Karpas-422 (cell line): ENCODE data around the gene SPDYE18. TPM values are rescaled to one million over a fixed set of nuclear protein-coding genes. Genes with fewer than 3 reads are reported as not detected.
"Not testable (repeated sequence)": the region's sequence is repeated elsewhere in the genome, so short reads cannot be mapped to it uniquely, and the experiment has no call there.

Experiments
- DNase-seq: peaks from one replicate; pipeline ENCODE4 v3.0.0-alpha.2; 2015
- H2AFZ ChIP-seq: fragments of 200-600 bp; sonication (generic); 2 replicates; pipeline ENCODE4 v1.6.1; 2014; ENCODE audit warnings: antibody characterized with exemption, low read length, mixed read lengths
- H3K27ac ChIP-seq: fragments of 200-600 bp; sonication (generic); 2 replicates; pipeline ENCODE4 v1.5.1; 2014; ENCODE audit warnings: mild to moderate bottlenecking, low read length, moderate library complexity
- H3K27me3 ChIP-seq: fragments of 200-600 bp; sonication (generic); 2 replicates; pipeline ENCODE4 v1.6.1; 2014; ENCODE audit warnings: low read length, mixed read lengths
- H3K36me3 ChIP-seq: fragments of 200-600 bp; sonication (generic); 2 replicates; pipeline ENCODE4 v1.6.1; 2014; ENCODE audit warnings: low read length, mixed read lengths; ENCODE audit not compliant: insufficient read depth
- H3K4me1 ChIP-seq: fragments of 200-600 bp; sonication (generic); 2 replicates; pipeline ENCODE4 v1.6.1; 2014; ENCODE audit warnings: mild to moderate bottlenecking, low read length, mixed read lengths
- H3K4me2 ChIP-seq: fragments of 200-600 bp; sonication (generic); 2 replicates; pipeline ENCODE4 v1.6.1; 2014; ENCODE audit warnings: low read length, low read depth, mild to moderate bottlenecking; ENCODE audit not compliant: poor library complexity, severe bottlenecking
- H3K4me3 ChIP-seq: fragments of 200-600 bp; sonication (generic); 2 replicates; pipeline ENCODE4 v1.5.1; 2014; ENCODE audit warnings: mild to moderate bottlenecking, antibody characterized with exemption, low read length, mixed read lengths
- H3K79me2 ChIP-seq: fragments of 200-600 bp; sonication (generic); 2 replicates; pipeline ENCODE4 v1.6.1; 2014; ENCODE audit warnings: mild to moderate bottlenecking, low read length, mixed read lengths
- H3K9ac ChIP-seq: fragments of 200-600 bp; sonication (generic); 2 replicates; pipeline ENCODE4 v1.6.0; 2014; ENCODE audit warnings: low read length
- H3K9me2 ChIP-seq: fragments of 200-600 bp; sonication (generic), shearing (Covaris generic); replicated peaks from 2 replicates; pipeline ENCODE4 v1.6.0; 2014; ENCODE audit warnings: mild to moderate bottlenecking, low read length, moderate library complexity; ENCODE audit not compliant: insufficient read depth
- H3K9me3 ChIP-seq: fragments of 300-700, 200-600 bp; sonication (generic); 2 replicates; pipeline ENCODE4 v1.6.1; 2014; ENCODE audit warnings: low read length, mixed read lengths
- H4K20me1 ChIP-seq: fragments of 200-600 bp; sonication (generic); 2 replicates; pipeline ENCODE4 v1.6.1; 2014; ENCODE audit warnings: mild to moderate bottlenecking, antibody characterized with exemption, low read length, low read depth; ENCODE audit not compliant: insufficient read depth
- total RNA-seq: library from RNA; depleted of rRNA; stranded (reverse); fragments of >200 nt; shearing (Covaris generic); gene quantifications from 2 replicates; pipeline ENCODE4 v1.2.3, GENCODE V29; 2014; ENCODE audit warnings: low replicate concordance

The SPDYE18 gene
- total RNA-seq, 1 experiment from 2014 or later = not detected

DNA sequence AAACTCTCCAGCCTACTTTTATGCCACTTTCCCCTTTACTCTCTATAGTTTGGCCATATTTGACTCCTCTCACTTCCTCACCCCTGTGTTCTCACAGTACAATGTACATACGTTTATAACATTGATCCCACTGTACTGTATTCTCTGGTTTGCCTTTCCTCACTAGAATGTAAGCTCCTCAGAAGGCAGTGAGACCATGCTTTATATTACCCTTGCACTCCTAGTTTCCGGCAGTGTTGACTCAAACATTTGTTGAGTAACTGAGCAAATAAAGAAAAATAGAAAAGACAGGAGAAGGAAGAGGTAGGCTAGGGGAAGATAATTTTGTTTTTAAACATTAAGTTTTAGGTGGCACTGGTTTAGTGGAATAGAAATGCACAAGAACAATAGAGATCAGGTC is 17.9 kb upstream of the SPDYE18 start:
- H3K9ac ChIP-seq, H4K20me1 ChIP-seq, H3K27ac ChIP-seq, H3K9me2 ChIP-seq, DNase-seq, H2AFZ ChIP-seq, H3K4me1 ChIP-seq, H3K36me3 ChIP-seq, H3K9me3 ChIP-seq, H3K4me2 ChIP-seq, H3K4me3 ChIP-seq, H3K27me3 ChIP-seq, H3K79me2 ChIP-seq: not testable (repeated sequence)

DNA sequence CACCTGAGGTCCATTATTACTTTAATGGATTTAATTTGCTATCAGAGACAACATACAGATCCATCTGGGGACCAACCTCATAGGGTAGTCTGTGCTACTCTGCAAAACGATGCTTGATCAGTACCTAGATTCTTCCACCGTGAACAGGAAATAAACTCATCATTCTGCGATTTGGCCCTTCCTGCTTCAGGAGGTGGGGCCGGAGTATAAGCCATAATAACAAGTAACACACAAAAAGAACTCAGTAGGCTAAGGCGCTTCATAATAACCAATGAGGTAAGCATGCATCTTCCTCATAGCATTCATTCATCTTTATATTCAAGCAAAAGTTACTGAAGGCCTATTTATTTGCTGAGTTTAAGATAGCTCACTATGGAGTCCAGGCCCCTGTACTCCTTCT is 17.3 kb upstream of the SPDYE18 start:
- DNase-seq, H4K20me1 ChIP-seq, H3K9me3 ChIP-seq, H3K27ac ChIP-seq, H3K4me2 ChIP-seq, H3K4me3 ChIP-seq, H3K27me3 ChIP-seq, H2AFZ ChIP-seq, H3K9me2 ChIP-seq, H3K36me3 ChIP-seq, H3K79me2 ChIP-seq, H3K9ac ChIP-seq, H3K4me1 ChIP-seq: not testable (repeated sequence)

DNA sequence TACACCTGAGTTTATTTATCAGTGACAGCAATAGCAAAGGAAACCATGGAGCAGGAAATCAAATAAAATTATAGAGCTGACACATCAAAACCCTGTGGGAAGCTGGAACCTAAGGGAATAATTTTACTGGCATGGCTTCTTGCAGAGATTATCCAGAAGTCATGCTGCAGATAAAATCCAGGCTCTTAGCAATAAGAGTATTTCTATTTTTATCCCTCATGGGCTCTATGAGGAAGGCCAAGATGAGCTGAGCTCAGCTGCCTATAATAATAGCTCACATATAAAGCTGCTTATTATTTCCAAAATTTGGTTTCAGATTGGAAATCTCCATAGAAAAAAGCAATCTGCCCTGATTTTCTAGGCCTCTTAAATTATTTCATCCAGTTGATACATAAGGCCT is 16.8 kb upstream of the SPDYE18 start:
- H3K79me2 ChIP-seq, H3K9ac ChIP-seq, H3K27ac ChIP-seq, DNase-seq, H4K20me1 ChIP-seq, H3K9me2 ChIP-seq, H3K9me3 ChIP-seq, H2AFZ ChIP-seq, H3K27me3 ChIP-seq, H3K4me1 ChIP-seq, H3K4me2 ChIP-seq, H3K36me3 ChIP-seq, H3K4me3 ChIP-seq: not testable (repeated sequence)

DNA sequence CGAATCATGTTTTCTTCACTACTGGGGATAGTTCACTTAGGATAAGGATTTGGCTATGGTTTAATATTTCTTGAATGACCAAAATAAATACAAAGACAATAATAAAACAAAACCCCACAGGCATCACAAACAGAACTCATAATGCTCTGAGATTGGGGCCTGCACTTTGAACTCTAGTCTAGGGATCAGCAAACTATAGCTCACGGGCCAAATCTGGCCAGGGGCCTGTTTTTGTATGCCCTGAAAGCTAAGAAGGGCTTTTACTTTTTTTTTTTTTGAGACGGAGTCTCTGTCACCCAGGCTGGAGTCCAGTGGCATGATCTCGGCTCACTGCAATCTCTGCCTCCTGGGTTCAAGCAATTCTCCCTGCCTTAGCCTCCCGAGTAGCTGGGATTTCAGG is 14.7 kb upstream of the SPDYE18 start:
- H2AFZ ChIP-seq, H3K4me1 ChIP-seq: not testable (repeated sequence)

DNA sequence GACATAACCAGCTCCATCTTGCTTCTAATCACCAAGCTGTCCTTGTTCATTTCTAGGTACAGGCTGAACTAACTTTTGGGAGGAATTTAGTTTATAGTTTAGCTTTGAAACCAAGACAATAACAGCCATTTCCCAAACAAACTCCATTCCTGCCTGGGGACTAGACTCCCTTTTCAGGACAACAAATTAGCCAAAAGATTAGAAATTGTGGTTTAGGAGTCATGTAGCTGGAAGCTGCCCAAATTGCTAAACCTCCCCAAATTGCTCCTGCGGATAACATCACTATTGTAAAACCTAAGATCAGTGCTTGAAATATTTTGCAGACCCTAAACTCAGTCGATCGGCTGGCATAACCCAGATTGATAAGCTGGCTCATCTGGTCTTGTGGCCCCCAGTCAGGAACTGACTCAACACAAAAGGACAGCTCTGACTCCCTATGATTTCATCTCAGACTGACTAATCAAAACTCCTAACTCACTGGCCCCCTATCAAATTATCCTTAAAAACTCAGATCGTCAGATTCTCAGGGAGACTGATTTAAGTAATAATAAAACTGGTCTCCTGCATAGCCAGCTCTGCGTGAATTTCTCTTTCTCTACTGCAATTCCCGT is 12.5 kb upstream of the SPDYE18 start:
- H3K9me2 ChIP-seq = not testable (repeated sequence)

More for the DNA sequence above, 14.7 kb upstream of the SPDYE18 start:
- H3K79me2 ChIP-seq, H3K27me3 ChIP-seq, H3K27ac ChIP-seq, H3K4me3 ChIP-seq, H3K9ac ChIP-seq, DNase-seq, H3K4me2 ChIP-seq, H3K9me2 ChIP-seq, H4K20me1 ChIP-seq, H3K9me3 ChIP-seq, H3K36me3 ChIP-seq: not testable (repeated sequence)

DNA sequence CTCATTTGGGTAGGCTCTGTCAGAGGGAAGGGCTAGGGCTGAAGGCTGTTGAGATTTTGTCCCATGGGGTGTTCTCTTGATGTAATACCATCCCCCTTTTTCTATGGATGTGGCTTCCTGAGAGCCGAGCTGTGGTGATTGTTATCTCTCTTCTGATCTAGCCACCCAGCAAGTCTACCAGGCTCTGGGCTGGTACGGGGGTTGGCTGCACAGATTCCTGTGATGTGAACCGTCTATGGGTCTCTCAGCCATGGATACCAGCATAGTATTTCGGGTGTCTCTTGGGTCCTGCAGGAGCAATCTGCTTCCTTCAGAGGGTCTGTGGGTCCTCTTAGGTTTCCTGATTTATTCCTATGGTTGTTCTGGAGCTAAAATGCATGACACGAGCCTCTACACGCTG is 8.8 kb upstream of the SPDYE18 start:
- not testable (repeated sequence) for H3K4me2 ChIP-seq, H3K9me2 ChIP-seq, H3K4me3 ChIP-seq, H3K27me3 ChIP-seq, H3K27ac ChIP-seq, H3K79me2 ChIP-seq, H3K36me3 ChIP-seq, H2AFZ ChIP-seq, H3K4me1 ChIP-seq, H4K20me1 ChIP-seq, H3K9ac ChIP-seq, DNase-seq, H3K9me3 ChIP-seq

More for the DNA sequence above, 12.5 kb upstream of the SPDYE18 start:
- H2AFZ ChIP-seq, H4K20me1 ChIP-seq, H3K79me2 ChIP-seq, H3K9ac ChIP-seq, H3K4me2 ChIP-seq, H3K36me3 ChIP-seq, H3K4me1 ChIP-seq, DNase-seq, H3K27me3 ChIP-seq, H3K27ac ChIP-seq, H3K9me3 ChIP-seq, H3K4me3 ChIP-seq: not testable (repeated sequence)

DNA sequence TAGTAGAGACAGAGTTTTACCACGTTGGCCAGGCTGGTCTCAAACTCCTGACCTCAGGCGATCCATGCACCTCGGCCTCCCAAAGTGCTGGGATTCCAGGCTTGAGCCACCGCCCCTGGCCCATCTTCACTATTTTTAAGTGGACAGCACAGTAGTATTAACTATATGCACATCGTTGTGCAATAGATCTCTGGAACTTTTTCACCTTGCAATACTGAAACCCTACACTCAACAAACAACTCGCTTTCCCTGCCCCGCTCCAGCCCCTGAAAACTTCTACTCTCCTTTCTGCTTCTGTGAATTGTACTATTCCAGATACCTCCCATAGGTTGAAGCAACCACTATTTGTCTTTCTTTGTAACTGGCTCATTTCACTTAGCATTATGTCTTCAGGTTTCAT is 3.5 kb upstream of the SPDYE18 start:
- H3K27me3 ChIP-seq, H3K27ac ChIP-seq, H3K9ac ChIP-seq, H3K4me2 ChIP-seq, H2AFZ ChIP-seq, H3K9me2 ChIP-seq, H4K20me1 ChIP-seq, H3K4me1 ChIP-seq, DNase-seq, H3K4me3 ChIP-seq, H3K36me3 ChIP-seq, H3K9me3 ChIP-seq, H3K79me2 ChIP-seq: not testable (repeated sequence)

DNA sequence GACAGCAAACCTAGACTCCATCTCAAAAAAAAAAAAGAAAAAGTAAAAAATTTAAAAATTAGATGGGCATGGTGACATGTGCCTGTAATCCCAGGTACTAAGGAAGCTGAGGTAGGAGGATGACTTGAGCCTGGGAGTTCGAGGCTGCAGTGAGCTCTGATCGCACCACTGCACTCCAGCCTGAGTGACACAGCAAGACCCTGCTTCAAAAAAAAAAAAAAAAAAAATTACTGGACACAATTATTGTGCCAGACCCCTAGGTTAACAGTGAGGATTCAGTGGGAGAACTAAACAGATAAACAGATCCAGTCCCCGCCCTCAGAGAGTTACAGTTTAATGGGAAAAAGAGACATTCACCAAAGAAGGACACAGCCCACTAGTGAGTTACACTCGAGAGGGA is 1.4 kb upstream of the SPDYE18 start:
- H3K27me3 ChIP-seq, H3K27ac ChIP-seq, H3K4me2 ChIP-seq, H4K20me1 ChIP-seq, H3K36me3 ChIP-seq, H3K4me1 ChIP-seq, DNase-seq, H3K79me2 ChIP-seq, H3K9me3 ChIP-seq, H3K9ac ChIP-seq, H2AFZ ChIP-seq, H3K4me3 ChIP-seq, H3K9me2 ChIP-seq: not testable (repeated sequence)

DNA sequence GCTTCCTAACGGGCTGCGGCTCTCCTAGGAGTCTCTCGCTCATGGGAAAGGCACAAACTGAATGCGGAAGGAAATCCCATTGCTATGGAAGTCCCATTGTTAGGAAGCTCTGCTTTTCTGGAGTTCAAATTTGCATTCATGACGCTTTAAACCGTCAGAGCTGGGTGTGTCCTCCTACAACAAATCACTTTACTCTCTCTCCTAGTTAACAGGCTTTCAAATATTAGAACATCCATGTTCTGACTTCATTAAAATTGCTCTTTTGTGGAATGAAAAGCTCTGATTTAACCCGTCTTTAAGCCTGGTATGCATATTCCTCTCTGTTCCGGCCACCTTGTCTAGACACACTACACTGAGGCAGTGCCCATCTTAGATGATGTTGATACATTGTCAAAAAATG is 30.1 kb downstream of the SPDYE18 start, which contains the start of gene SPDYE17:
TSS of gene SPDYE17 (minus strand) at position 101 of the 400 bp plus-strand sequence. CDS start 1,791 bp downstream, outside the sequence.
- not testable (repeated sequence) for H3K27me3 ChIP-seq, H3K9me3 ChIP-seq, H3K9ac ChIP-seq, H3K4me1 ChIP-seq, H2AFZ ChIP-seq, H3K9me2 ChIP-seq, H3K36me3 ChIP-seq, H3K27ac ChIP-seq, H3K79me2 ChIP-seq, H4K20me1 ChIP-seq, H3K4me3 ChIP-seq, H3K4me2 ChIP-seq, DNase-seq
